Measurements from ENCODE around the gene PTPRG.

PTPRG gene

DNA sequence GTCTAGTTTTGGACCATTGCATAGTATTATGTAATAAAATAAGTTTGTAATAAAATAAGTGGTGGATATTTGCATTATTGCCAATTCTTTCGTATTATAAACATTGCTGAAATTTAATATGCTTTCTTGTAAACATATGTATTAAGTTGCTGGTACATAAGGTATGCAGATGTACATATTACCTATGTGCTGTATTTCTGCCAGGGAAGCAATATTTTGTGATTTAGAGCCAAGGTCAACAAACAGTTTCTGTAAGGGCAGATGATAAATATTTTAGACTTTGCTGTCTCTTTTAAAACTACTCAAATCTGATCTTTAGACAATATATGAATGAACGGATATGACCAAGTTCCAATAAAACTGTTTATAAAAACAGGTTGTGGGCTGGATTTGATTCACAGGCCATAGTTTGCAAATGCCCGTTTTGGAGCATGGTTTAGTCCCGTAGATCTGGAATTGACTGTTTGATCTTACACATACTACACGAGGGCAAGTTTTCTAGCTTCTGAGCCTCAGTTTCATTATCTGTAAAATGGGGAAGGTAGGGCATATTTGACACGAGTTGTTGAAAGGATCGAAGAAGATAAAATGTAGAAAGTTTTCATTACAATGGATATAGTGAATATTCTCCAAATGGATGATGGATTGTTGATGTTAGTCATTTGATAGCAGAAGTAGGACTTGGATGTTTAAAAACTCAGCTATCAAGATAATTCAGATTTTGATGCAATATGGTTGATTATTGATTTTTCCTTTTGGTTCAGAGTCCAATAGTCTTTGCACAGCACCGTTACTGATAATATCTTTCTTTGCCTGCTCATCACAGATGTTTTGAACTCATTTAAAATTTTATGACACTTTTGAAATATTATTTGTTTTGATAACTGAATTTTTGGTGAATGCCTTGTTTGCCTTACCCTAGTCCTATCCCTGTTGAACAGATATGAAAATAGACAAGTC lies 417.4 kb downstream of the PTPRG start:
- H3K27me3 Mint-ChIP-seq (ENCODE audit: low read depth, poor library complexity), result peaks cover 3% of the 10 kb centered on the region
- no peaks in the 10 kb centered on the region for H3K36me3 Mint-ChIP-seq (ENCODE audit: low read depth)
- H3K27ac Mint-ChIP-seq, result peak overlapping the region; percentile 58
- TF ChIP-seq, protein P1, sequence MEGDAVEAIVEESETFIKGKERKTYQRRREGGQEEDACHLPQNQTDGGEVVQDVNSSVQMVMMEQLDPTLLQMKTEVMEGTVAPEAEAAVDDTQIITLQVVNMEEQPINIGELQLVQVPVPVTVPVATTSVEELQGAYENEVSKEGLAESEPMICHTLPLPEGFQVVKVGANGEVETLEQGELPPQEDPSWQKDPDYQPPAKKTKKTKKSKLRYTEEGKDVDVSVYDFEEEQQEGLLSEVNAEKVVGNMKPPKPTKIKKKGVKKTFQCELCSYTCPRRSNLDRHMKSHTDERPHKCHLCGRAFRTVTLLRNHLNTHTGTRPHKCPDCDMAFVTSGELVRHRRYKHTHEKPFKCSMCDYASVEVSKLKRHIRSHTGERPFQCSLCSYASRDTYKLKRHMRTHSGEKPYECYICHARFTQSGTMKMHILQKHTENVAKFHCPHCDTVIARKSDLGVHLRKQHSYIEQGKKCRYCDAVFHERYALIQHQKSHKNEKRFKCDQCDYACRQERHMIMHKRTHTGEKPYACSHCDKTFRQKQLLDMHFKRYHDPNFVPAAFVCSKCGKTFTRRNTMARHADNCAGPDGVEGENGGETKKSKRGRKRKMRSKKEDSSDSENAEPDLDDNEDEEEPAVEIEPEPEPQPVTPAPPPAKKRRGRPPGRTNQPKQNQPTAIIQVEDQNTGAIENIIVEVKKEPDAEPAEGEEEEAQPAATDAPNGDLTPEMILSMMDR (IDR thresholded peaks at IDR 0.05), result no peak
- H3K9me3 Mint-ChIP-seq, result no peaks in the 10 kb centered on the region
- peaks cover 36% of the 10 kb centered on the region for H3K4me1 Mint-ChIP-seq
- DNase-seq, result no peak
- H3K4me3 Mint-ChIP-seq, result no peak overlapping the region

DNA sequence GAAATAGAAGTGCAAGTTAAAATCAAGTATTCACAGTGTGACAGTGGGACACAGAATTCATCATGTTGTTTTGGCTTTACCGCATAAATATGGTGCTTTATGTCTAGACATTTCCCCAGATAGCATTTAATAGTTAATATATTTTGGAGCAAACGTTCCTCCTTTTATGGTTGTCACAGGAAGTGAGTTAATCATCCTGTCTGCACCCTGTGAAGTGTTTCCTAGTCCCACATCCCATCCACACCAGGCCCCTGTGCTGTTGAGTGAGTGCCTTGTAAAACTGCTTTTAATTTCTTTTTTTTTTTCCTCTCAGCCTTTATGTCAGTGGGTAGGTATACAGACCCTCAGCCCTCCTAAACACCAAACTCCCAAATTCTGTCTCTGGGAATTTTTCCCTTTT lies 418.3 kb downstream of the PTPRG start:
- no peak for DNase-seq
- TF ChIP-seq, protein P1 (IDR thresholded peaks at IDR 0.05), result no peak
- Mint-ChIP-seq H3K36me3 (ENCODE audit: low read depth) (no peaks in the 10 kb centered on the region), H3K4me3 (peak overlapping the region; percentile 57), H3K9me3 (no peaks in the 10 kb centered on the region), H3K27ac (peak overlapping the region; percentile 95), H3K4me1 (peaks cover 34% of the 10 kb centered on the region), H3K27me3 (ENCODE audit: low read depth, poor library complexity) (peaks cover 3% of the 10 kb centered on the region)

DNA sequence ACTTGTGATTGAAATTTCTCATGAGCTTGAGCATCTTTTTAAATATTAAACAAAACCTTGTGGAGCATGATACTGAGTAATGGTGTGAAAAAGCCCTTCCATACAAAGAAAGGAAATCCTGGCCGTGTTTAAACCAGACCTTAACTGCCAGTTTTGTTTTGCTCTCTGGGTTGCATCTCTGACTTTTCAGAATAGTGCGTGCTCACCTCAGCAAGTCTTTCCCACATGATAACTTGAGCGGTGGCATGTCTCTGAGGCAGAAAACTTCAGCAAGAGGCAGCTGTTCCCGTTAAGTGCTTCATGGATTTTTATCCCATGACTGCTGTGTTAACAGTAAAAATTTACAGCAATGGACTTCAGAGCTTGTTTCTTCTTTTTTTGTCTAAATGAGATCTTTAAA lies 418.7 kb downstream of the PTPRG start:
- TF ChIP-seq, protein P1 (IDR thresholded peaks at IDR 0.05), result no peak
- Mint-ChIP-seq H3K4me1 (peaks cover 30% of the 10 kb centered on the region), H3K36me3 (ENCODE audit: low read depth) (no peaks in the 10 kb centered on the region), H3K27me3 (ENCODE audit: low read depth, poor library complexity) (peaks cover 3% of the 10 kb centered on the region), H3K9me3 (no peaks in the 10 kb centered on the region), H3K27ac (peak overlapping the region; percentile 95), H3K4me3 (peak overlapping the region; percentile 57)
- no peak for DNase-seq

DNA sequence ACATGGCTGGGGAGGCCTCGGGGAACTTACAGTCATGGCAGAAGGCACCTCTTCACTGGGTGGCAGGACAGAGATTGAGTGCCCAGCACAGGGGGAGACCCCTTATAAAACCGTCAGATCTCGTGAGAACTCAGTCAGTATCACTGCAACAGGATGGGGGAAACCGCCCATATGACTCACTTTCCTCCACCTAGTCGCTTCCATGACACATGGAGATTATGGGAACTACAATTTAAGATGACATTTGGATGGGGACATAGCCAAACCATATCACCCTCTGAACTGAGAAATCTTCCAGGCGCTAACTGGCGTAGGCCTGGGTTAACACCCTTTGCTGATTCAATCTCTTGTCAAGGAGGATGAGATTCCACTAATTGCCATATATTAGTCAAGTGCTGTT lies 419.7 kb downstream of the PTPRG start:
- Mint-ChIP-seq H3K27ac (peak overlapping the region; percentile 95), H3K4me1 (peaks cover 30% of the 10 kb centered on the region), H3K27me3 (ENCODE audit: low read depth, poor library complexity) (peaks cover 3% of the 10 kb centered on the region), H3K9me3 (no peaks in the 10 kb centered on the region), H3K4me3 (no peak overlapping the region), H3K36me3 (ENCODE audit: low read depth) (no peaks in the 10 kb centered on the region)
- DNase-seq, result no peak
- TF ChIP-seq, protein P1 (IDR thresholded peaks at IDR 0.05), result no peak

DNA sequence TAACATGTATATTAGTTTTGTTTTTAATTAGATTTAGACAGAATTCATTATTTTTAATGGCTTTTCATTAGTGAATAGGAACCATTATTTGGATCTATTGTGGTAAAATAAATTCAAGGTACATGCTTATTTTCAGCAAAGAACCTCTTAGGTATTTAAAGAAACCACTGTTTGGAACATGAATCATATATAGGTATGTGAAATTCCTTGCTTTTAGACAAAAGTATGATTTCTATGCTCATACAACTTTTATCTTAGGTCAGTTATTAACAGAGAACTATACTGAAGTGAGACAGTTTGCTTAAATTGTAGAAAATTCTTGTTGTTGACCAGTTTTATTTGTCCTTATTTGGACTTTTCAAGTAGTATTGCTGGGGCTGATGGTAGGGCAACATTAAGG lies 422.1 kb downstream of the PTPRG start:
- no peak overlapping the region for H3K27ac Mint-ChIP-seq
- H3K9me3 Mint-ChIP-seq, result no peaks in the 10 kb centered on the region
- DNase-seq, result no peak
- H3K4me1 Mint-ChIP-seq, result peaks cover 34% of the 10 kb centered on the region
- peaks cover 3% of the 10 kb centered on the region for H3K27me3 Mint-ChIP-seq (ENCODE audit: low read depth, poor library complexity)
- H3K36me3 Mint-ChIP-seq (ENCODE audit: low read depth), result no peaks in the 10 kb centered on the region
- H3K4me3 Mint-ChIP-seq, result no peak overlapping the region
- TF ChIP-seq, protein P1 (IDR thresholded peaks at IDR 0.05), result no peak

DNA sequence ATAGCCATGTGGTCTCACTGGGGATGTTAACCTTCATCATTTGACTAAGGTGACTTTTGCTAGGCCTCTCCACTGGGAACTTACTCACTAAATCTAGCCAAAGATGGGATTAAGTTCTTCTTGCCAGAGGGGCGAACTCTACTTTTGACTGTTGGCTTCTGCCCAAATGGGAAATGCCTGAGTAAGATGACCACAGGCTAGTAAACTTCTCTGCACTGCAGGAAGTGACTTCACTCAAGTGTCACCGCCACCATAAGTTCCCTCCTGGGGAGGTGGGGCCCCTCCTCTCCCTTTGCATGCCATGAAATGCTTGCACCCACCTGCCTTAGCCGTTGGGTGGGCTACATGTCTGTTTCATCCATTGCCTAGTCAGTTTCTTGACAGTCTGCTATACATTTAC lies 423.6 kb downstream of the PTPRG start:
- no peaks in the 10 kb centered on the region for H3K36me3 Mint-ChIP-seq (ENCODE audit: low read depth)
- no peak overlapping the region for H3K4me3 Mint-ChIP-seq
- peaks cover 30% of the 10 kb centered on the region for H3K4me1 Mint-ChIP-seq
- H3K27me3 Mint-ChIP-seq (ENCODE audit: low read depth, poor library complexity), result peaks cover 3% of the 10 kb centered on the region
- DNase-seq, result no peak
- TF ChIP-seq, protein P1 (IDR thresholded peaks at IDR 0.05), result no peak
- no peaks in the 10 kb centered on the region for H3K9me3 Mint-ChIP-seq
- H3K27ac Mint-ChIP-seq, result no peak overlapping the region

Data from nephron progenitor cell (in vitro differentiated cells).